NCI-H1105 treated with DMSO at 0.1 percent for 48 hours (cell line): Measurements from ENCODE around the gene TEX261.

ENCODE experiments used
- DNase-seq: peaks from one replicate; lab custom pipeline; 2025; lab: John Stamatoyannopoulos, UW

The TEX261 gene

GRCh38 chr2:70936979-70937811, 57.5 kb downstream of the TEX261 start:
- DNase-seq = no peak

GRCh38 chr2:70936165-70936978, 58.3 kb downstream of the TEX261 start:
- DNase-seq = no peak
